Esophagus squamous epithelium (tissue), 5 donors: ENCODE measurements around the gene ITK. TPM values are rescaled to one million over a fixed set of nuclear protein-coding genes. Genes with fewer than 3 reads are reported as not detected.
"Not testable (repeated sequence)": the region's sequence is repeated elsewhere in the genome, so short reads cannot be mapped to it uniquely, and the experiment has no call there.

Source experiments
- DNase-seq: peaks from one replicate; lab custom pipeline; 2025; lab: John Stamatoyannopoulos, UW
- H3K27ac ChIP-seq, 4 donors: fragments of 200-600 bp; sonication (generic); one replicate each; pipeline ENCODE4 v1.5.1; 2016 to 2019; ENCODE audit warnings: mild to moderate bottlenecking in 1 of 4
- H3K27me3 ChIP-seq, 4 donors: fragments of 200-600 bp; sonication (generic); 1 replicate in 3 of 4; 2 replicates in 1 of 4; pipeline versions ENCODE4 v1.5.1 to v1.6.0; 2017 to 2021; ENCODE audit warnings: antibody characterized with exemption in 1 of 4
- H3K36me3 ChIP-seq, 3 donors: fragments of 200-600 bp; sonication (generic); one replicate each; pipeline ENCODE4 v1.5.1; 2016 to 2019
- H3K4me1 ChIP-seq, 3 donors: fragments of 200-600 bp; sonication (generic); one replicate each; pipeline ENCODE4 v1.5.1; 2017 to 2019
- H3K4me3 ChIP-seq, 4 donors: fragments of 200-600 bp; sonication (generic); 1 replicate in 3 of 4; 2 replicates in 1 of 4; pipeline ENCODE4 v1.5.1; 2016 to 2019; ENCODE audit warnings: mild to moderate bottlenecking in 2 of 4, moderate library complexity in 1 of 4
- H3K9me3 ChIP-seq, 3 donors: fragments of 200-600 bp; sonication (generic); one replicate each; pipeline ENCODE4 v1.5.1; 2016 to 2019
- CTCF ChIP-seq, 6 experiments: fragments of 450-650 bp in 4 of 6; fragments of 200-600 bp in 2 of 6; sonication (generic) in 2 of 6; IDR thresholded peaks; one replicate each; pipeline ENCODE4 v1.5.1; 2016 to 2019; ENCODE audit warnings: antibody characterized with exemption in 6 of 6, mild to moderate bottlenecking in 4 of 6, moderate library complexity in 4 of 6
- POLR2A ChIP-seq, 4 donors: fragments of 450-650 bp; IDR thresholded peaks; one replicate each; pipeline ENCODE4 v1.6.1; 2017; ENCODE audit warnings: antibody characterized with exemption in 4 of 4, mild to moderate bottlenecking in 4 of 4, moderate library complexity in 3 of 4
- WGBS, 2 donors: methylation state at CpG; one replicate each; pipeline ENCODE4 v1.1.5; 2018; 5-methylcytosine and 5-hydroxymethylcytosine counted together
- intact Hi-C: fragments of 100-400 bp; cut with DNase I; formaldehyde crosslinking; loops from one replicate; pipeline ENCODE4 v1.15.0; 2022
- total RNA-seq, 4 donors: library from RNA; depleted of rRNA; stranded (reverse); fragments of >200 nt; gene quantifications; one replicate each; pipeline ENCODE4 v1.1.0, GENCODE V29; 2016
- donor health status: DM: yes; HTN: yes; CAD: no.

Gene ITK
- total RNA-seq, 4 donors from 2014 or later, result 0.53 to 5.1 (median 3.9) TPM

GRCh38 chr5:157182143-157182757 is 1.6 kb downstream of the ITK start:
- Histone ChIP-seq H3K4me3 (peak overlapping the region in 3 of 4 donors; percentile 14 to 34 (median 25)), H3K4me1 (no peaks in the 10 kb centered on the region), H3K27ac (no peak overlapping the region), H3K9me3 (no peaks in the 10 kb centered on the region), H3K27me3 (peaks cover 0 to 10% (median 0%) of the 10 kb centered on the region in 4 donors), H3K36me3 (no peaks in the 10 kb centered on the region)
- intact Hi-C loops, result no loop called here
- no peak for DNase-seq
- no peak for TF ChIP-seq CTCF (IDR thresholded peaks at IDR 0.05)
- TF ChIP-seq POLR2A (IDR thresholded peaks at IDR 0.05), result no peak
- 50 to 57% methylated on average over 3 of the region's 3 CpGs for WGBS, 2 donors

GRCh38 chr5:157184117-157184670 is 3.6 kb downstream of the ITK start:
- H3K27me3 ChIP-seq, result peaks cover 0 to 10% (median 0%) of the 10 kb centered on the region in 4 donors
- H3K36me3 ChIP-seq, result no peaks in the 10 kb centered on the region
- H3K4me1 ChIP-seq, result no peaks in the 10 kb centered on the region
- no peak for DNase-seq
- WGBS, 2 donors, result 53 to 88% methylated on average over 6 to 8 of the region's 8 CpGs
- TF ChIP-seq CTCF (IDR thresholded peaks at IDR 0.05) (no peak), POLR2A (IDR thresholded peaks at IDR 0.05) (no peak)
- intact Hi-C loops, result no loop called here
- peak overlapping the region in 2 of 4 donors; percentile 25 to 30 for H3K4me3 ChIP-seq
- H3K9me3 ChIP-seq, result no peaks in the 10 kb centered on the region
- no peak overlapping the region for H3K27ac ChIP-seq

GRCh38 chr5:157185122-157185521 is 4.5 kb downstream of the ITK start:
- 76 to 82% methylated on average over 6 of the region's 6 CpGs for WGBS, 2 donors
- H3K27me3 ChIP-seq, H3K36me3 ChIP-seq, H3K9me3 ChIP-seq, H3K27ac ChIP-seq, DNase-seq, intact Hi-C loops, H3K4me1 ChIP-seq, H3K4me3 ChIP-seq: not testable (repeated sequence)

DNA sequence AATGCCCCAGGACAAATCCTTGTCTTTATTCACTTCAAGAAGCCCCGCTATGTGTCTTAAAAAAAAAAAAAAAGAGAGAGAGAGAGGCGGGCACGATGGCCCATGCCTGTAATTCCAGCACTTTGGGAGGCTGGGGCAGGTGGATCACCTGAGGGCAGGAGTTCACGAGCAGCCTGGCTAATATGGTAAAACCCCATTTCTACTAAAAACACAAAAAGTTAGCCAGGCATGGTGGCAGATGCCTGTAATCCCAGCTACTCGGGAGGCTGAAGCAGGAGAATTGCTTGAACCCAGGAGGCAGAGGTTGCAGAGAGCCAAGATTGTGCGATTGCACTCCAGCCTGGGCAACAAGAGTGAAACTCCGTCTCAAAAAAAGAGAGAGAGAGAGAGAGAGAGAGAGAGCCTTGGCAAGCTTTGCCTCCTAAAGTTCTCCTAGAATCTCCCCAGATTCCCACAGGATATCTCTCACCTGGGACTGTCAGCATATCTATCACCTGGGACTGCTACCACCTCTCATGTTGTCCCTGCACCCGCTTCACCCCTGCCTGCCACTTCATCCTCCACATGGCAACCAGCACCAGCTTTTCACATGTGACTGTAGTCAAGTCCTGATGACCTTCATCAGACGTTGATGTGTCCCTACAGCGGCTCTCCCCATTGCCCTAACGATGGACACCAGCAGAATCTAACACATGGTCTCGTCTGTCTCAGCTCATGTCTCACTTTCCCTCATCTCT is 5.8 kb downstream of the ITK start:
- no peak for TF ChIP-seq POLR2A (IDR thresholded peaks at IDR 0.05)
- TF ChIP-seq CTCF (IDR thresholded peaks at IDR 0.05), result no peak
- peaks cover 0 to 10% (median 0%) of the 10 kb centered on the region in 4 donors for H3K27me3 ChIP-seq
- WGBS, 2 donors, result 63 to 80% methylated on average over 10 to 12 of the region's 12 CpGs
- peak overlapping the region in 1 of 4 donors; percentile 0 for H3K4me3 ChIP-seq
- H3K9me3 ChIP-seq, result no peaks in the 10 kb centered on the region
- intact Hi-C loops, result no loop called here
- H3K27ac ChIP-seq, result no peak overlapping the region
- H3K4me1 ChIP-seq, result no peaks in the 10 kb centered on the region
- no peaks in the 10 kb centered on the region for H3K36me3 ChIP-seq
- DNase-seq, result no peak

DNA sequence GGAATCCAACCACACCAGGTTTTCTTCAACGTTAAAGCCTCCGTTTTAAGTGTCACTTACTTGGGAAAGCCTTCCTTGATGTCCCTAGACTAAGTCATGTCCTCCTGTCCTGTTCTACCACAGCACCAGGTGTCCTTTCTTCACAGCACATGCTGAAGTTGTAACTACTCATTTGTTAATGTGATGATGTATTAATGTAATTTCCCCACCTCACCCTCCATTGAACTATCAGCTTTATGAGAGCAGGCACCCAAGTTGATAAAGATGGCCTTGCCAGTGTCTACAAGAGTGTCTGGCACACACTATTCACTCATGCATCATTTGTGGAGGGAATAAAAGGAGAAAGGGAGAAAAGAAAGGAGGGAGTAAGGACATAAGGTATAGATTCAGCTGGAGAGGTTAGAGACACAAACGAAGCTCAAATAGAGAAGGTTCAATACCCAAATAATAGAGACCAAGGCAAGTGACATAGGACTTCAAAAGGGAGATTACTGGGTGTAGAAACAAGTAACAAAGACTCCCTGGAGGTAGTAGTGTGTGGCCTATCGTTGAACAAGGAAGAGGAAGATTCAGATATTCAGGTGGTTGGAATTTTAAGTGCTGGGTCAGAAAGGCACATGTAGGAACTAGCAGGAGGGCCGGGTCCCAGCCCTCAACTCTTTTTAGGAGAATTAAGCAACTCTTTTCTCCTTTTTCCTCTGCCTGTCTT is 6.6 kb downstream of the ITK start:
- H3K4me3 ChIP-seq, result peak overlapping the region in 1 of 4 donors; percentile 0
- intact Hi-C loops, result no loop called here
- H3K27ac ChIP-seq, result no peak overlapping the region
- no peaks in the 10 kb centered on the region for H3K9me3 ChIP-seq
- WGBS, 2 donors, result 46 to 54% methylated on average over 5 of the region's 5 CpGs
- H3K27me3 ChIP-seq, result peaks cover 0 to 10% (median 0%) of the 10 kb centered on the region in 4 donors
- TF ChIP-seq POLR2A (IDR thresholded peaks at IDR 0.05) (no peak), CTCF (IDR thresholded peaks at IDR 0.05) (no peak)
- no peaks in the 10 kb centered on the region for H3K36me3 ChIP-seq
- H3K4me1 ChIP-seq, result no peaks in the 10 kb centered on the region
- DNase-seq, result no peak
